ENCODE results near the gene DRAM1. TPM values are rescaled to one million over a fixed set of nuclear protein-coding genes. Genes with fewer than 3 reads are reported as not detected.

DRAM1 gene
- total RNA-seq, 1 experiment from 2014 or later, result 6.9 TPM

DNA sequence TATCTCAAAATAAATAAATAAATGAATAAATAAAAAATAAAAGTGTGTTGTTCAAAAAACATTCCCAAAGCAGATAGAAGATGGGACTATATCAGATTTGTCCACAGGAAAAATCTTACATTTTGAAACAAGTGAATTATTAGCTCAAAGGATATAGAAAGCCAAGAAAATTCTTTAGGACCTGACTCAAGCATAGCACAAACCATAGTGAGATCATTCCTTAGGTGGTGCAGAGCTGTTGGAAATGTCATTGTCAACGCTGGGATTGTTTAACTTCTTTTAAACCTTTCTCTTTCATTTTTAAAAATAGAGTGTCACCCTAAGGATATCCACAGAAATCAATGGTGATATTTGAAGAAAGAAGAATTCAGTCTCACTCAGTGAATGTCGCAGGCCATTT lies 43.5 kb downstream of the DRAM1 start:
- peaks cover 13% of the 10 kb centered on the region for H3K9me3 Mint-ChIP-seq
- TF ChIP-seq, protein P1, sequence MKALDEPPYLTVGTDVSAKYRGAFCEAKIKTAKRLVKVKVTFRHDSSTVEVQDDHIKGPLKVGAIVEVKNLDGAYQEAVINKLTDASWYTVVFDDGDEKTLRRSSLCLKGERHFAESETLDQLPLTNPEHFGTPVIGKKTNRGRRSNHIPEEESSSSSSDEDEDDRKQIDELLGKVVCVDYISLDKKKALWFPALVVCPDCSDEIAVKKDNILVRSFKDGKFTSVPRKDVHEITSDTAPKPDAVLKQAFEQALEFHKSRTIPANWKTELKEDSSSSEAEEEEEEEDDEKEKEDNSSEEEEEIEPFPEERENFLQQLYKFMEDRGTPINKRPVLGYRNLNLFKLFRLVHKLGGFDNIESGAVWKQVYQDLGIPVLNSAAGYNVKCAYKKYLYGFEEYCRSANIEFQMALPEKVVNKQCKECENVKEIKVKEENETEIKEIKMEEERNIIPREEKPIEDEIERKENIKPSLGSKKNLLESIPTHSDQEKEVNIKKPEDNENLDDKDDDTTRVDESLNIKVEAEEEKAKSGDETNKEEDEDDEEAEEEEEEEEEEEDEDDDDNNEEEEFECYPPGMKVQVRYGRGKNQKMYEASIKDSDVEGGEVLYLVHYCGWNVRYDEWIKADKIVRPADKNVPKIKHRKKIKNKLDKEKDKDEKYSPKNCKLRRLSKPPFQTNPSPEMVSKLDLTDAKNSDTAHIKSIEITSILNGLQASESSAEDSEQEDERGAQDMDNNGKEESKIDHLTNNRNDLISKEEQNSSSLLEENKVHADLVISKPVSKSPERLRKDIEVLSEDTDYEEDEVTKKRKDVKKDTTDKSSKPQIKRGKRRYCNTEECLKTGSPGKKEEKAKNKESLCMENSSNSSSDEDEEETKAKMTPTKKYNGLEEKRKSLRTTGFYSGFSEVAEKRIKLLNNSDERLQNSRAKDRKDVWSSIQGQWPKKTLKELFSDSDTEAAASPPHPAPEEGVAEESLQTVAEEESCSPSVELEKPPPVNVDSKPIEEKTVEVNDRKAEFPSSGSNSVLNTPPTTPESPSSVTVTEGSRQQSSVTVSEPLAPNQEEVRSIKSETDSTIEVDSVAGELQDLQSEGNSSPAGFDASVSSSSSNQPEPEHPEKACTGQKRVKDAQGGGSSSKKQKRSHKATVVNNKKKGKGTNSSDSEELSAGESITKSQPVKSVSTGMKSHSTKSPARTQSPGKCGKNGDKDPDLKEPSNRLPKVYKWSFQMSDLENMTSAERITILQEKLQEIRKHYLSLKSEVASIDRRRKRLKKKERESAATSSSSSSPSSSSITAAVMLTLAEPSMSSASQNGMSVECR (CRISPR knock-in tag; IDR thresholded peaks at IDR 0.05; ENCODE audit: borderline replicate concordance), result no peak
- TF ChIP-seq, protein P2, sequence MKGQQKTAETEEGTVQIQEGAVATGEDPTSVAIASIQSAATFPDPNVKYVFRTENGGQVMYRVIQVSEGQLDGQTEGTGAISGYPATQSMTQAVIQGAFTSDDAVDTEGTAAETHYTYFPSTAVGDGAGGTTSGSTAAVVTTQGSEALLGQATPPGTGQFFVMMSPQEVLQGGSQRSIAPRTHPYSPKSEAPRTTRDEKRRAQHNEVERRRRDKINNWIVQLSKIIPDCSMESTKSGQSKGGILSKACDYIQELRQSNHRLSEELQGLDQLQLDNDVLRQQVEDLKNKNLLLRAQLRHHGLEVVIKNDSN (CRISPR knock-in tag; IDR thresholded peaks at IDR 0.05), result no peak
- TF ChIP-seq ATF2 (CRISPR knock-in tag; IDR thresholded peaks at IDR 0.05; ENCODE audit: borderline replicate concordance, low read depth), result no peak
- no peak for TF ChIP-seq JUN (CRISPR knock-in tag; IDR thresholded peaks at IDR 0.05)
- no peak for TF ChIP-seq EMX1 (CRISPR knock-in tag; IDR thresholded peaks at IDR 0.05)
- TF ChIP-seq MAX (CRISPR knock-in tag; IDR thresholded peaks at IDR 0.05), result no peak
- no peak for TF ChIP-seq ZNF423 (CRISPR knock-in tag; IDR thresholded peaks at IDR 0.05)
- no peak for TF ChIP-seq RELA (CRISPR knock-in tag; IDR thresholded peaks at IDR 0.05; ENCODE audit: borderline replicate concordance)
- no peak for TF ChIP-seq TEAD4 (CRISPR knock-in tag; IDR thresholded peaks at IDR 0.05)

DNA sequence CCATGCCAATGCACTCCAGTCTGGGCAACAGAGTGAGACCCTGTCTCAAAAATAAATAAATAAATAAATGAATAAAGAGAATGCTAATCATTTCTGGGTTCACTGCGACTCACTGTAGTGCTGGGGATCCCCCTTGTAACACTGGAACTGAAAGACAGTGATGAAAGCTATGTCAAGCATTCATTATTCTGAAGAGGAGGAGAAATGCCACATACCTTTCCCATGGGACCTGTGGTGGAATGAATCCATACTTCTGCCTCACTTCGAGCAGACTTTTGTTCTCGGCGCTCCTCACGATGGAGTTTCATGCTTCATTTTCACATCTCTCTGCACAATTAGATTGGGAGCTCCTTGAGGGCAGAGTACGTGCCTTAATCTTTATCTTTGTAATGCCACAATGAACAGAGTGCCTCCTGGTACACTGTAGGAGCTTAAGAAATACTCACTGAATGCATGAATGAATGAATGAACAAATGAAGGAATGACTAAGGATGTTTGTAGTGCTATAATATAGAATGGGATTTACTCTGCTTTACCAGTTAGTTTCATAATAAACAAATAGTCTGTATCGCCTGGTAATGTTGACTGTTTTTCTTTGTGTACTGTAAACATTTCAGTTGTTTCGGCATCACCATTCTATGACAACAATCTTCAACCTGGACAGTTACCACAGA lies 45.8 kb downstream of the DRAM1 start:
- DNase-seq (ENCODE audit: low spot score) (no peak), ATAC-seq (no peak)
- H3K4me1 Mint-ChIP-seq, result no peaks in the 10 kb centered on the region
- H3K9me3 Mint-ChIP-seq, result peaks cover 13% of the 10 kb centered on the region
- CTCF ChIA-PET, result no interaction called here
- POLR2A ChIA-PET, result no interaction called here
- TF ChIP-seq, protein P3, sequence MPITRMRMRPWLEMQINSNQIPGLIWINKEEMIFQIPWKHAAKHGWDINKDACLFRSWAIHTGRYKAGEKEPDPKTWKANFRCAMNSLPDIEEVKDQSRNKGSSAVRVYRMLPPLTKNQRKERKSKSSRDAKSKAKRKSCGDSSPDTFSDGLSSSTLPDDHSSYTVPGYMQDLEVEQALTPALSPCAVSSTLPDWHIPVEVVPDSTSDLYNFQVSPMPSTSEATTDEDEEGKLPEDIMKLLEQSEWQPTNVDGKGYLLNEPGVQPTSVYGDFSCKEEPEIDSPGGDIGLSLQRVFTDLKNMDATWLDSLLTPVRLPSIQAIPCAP (CRISPR knock-in tag; IDR thresholded peaks at IDR 0.05), result no peak
- no peak for TF ChIP-seq SP1 (CRISPR knock-in tag; conservative IDR thresholded peaks at IDR 0.05)
- no peak for TF ChIP-seq PRRX2 (CRISPR knock-in tag; IDR thresholded peaks at IDR 0.05)
- TF ChIP-seq STAT6 (CRISPR knock-in tag; conservative IDR thresholded peaks at IDR 0.05; ENCODE audit: low read depth), result no peak
- TF ChIP-seq, protein P2 (CRISPR knock-in tag; IDR thresholded peaks at IDR 0.05), result no peak
- TF ChIP-seq, protein P4, sequence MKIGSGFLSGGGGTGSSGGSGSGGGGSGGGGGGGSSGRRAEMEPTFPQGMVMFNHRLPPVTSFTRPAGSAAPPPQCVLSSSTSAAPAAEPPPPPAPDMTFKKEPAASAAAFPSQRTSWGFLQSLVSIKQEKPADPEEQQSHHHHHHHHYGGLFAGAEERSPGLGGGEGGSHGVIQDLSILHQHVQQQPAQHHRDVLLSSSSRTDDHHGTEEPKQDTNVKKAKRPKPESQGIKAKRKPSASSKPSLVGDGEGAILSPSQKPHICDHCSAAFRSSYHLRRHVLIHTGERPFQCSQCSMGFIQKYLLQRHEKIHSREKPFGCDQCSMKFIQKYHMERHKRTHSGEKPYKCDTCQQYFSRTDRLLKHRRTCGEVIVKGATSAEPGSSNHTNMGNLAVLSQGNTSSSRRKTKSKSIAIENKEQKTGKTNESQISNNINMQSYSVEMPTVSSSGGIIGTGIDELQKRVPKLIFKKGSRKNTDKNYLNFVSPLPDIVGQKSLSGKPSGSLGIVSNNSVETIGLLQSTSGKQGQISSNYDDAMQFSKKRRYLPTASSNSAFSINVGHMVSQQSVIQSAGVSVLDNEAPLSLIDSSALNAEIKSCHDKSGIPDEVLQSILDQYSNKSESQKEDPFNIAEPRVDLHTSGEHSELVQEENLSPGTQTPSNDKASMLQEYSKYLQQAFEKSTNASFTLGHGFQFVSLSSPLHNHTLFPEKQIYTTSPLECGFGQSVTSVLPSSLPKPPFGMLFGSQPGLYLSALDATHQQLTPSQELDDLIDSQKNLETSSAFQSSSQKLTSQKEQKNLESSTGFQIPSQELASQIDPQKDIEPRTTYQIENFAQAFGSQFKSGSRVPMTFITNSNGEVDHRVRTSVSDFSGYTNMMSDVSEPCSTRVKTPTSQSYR (CRISPR knock-in tag; IDR thresholded peaks at IDR 0.05), result no peak
- no peak for TF ChIP-seq CREM (CRISPR knock-in tag; IDR thresholded peaks at IDR 0.05)
- TF ChIP-seq, protein P5, sequence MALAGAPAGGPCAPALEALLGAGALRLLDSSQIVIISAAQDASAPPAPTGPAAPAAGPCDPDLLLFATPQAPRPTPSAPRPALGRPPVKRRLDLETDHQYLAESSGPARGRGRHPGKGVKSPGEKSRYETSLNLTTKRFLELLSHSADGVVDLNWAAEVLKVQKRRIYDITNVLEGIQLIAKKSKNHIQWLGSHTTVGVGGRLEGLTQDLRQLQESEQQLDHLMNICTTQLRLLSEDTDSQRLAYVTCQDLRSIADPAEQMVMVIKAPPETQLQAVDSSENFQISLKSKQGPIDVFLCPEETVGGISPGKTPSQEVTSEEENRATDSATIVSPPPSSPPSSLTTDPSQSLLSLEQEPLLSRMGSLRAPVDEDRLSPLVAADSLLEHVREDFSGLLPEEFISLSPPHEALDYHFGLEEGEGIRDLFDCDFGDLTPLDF (CRISPR knock-in tag; IDR thresholded peaks at IDR 0.05), result no peak
- H3K36me3 Mint-ChIP-seq, result no peaks in the 10 kb centered on the region
- H3K27me3 Mint-ChIP-seq (ENCODE audit: low read depth), result no peaks in the 10 kb centered on the region
- H3K4me3 Mint-ChIP-seq, result no peak overlapping the region
- H3K27ac Mint-ChIP-seq, result no peak overlapping the region

More for the DNA sequence above, 43.5 kb downstream of the DRAM1 start:
- ChIA-PET POLR2A (no interaction called here), CTCF (no interaction called here)
- no peak overlapping the region for H3K4me3 Mint-ChIP-seq
- no peaks in the 10 kb centered on the region for H3K36me3 Mint-ChIP-seq
- no peak for DNase-seq (ENCODE audit: low spot score)
- H3K27me3 Mint-ChIP-seq (ENCODE audit: low read depth), result no peaks in the 10 kb centered on the region
- no peak overlapping the region for H3K27ac Mint-ChIP-seq
- ATAC-seq, result no peak
- H3K4me1 Mint-ChIP-seq, result no peaks in the 10 kb centered on the region

Measured in WTC11 (cell line).